Endothelial cell of umbilical vein (primary cell): ENCODE results near the gene OR52B6. TPM values are rescaled to one million over a fixed set of nuclear protein-coding genes. Genes with fewer than 3 reads are reported as not detected.
A peak's percentile ranks its signal among the peaks of the same experiment; 100 is the strongest.
"Not testable (repeated sequence)": the region's sequence is repeated elsewhere in the genome, so short reads cannot be mapped to it uniquely, and the experiment has no call there.

Experiments used
- BruUV-seq: library from RNA; stranded (reverse); fragments of 400-500 nt; replicated peaks from 2 replicates; lab custom pipeline; 2021; lab: Mats Ljungman, UMichigan
- CTCF ChIA-PET: fragments of 300-600, 350-600 bp; sonication (Branson Sonifier 250); formaldehyde crosslinking; loops from one replicate; lab custom pipeline; 2021; ENCODE audit warnings: antibody characterized with exemption, inconsistent platforms; lab: Charles Lee
- POLR2A ChIA-PET: fragments of 300-600, 350-600 bp; sonication (Branson Sonifier 250); formaldehyde crosslinking; loops from one replicate; lab custom pipeline; 2021; ENCODE audit warnings: antibody characterized with exemption, inconsistent platforms; lab: Charles Lee
- DNase-seq: peaks from one replicate; pipeline ENCODE4 v3.0.0-alpha.2; 2011; ENCODE audit warnings: low read depth, low spot score
- FAIRE-seq: peaks from 2 replicates; lab custom pipeline; 2011; peaks lifted over from hg19 to GRCh38; lab: Jason Lieb, UNC
- H2AFZ ChIP-seq: 2 replicates; pipeline ENCODE4 v1.6.0; 2012; ENCODE audit warnings: low read depth, low read length, control low read depth, inconsistent platforms
- H3K27ac ChIP-seq: 2 replicates; pipeline ENCODE4 v1.5.1; 2011; ENCODE audit warnings: low read depth, mild to moderate bottlenecking, control low read depth, low read length, moderate library complexity; ENCODE audit not compliant: insufficient read depth
- H3K27me3 ChIP-seq, 2 experiments: 2 replicates each; pipeline versions ENCODE4 v1.6.0 to v1.6.1; 2011; ENCODE audit warnings: low read length in 2 of 2, mixed read lengths in 1 of 2; ENCODE audit not compliant: control insufficient read depth in 2 of 2, insufficient read depth in 2 of 2
- H3K36me3 ChIP-seq, 2 experiments: 2 replicates in 1 of 2; 3 replicates in 1 of 2; pipeline ENCODE4 v1.5.1; 2011; ENCODE audit warnings: low read length in 2 of 2, mild to moderate bottlenecking in 1 of 2, moderate library complexity in 1 of 2; ENCODE audit not compliant: control insufficient read depth in 2 of 2, insufficient read depth in 2 of 2; ENCODE audit errors: extremely low read depth in 1 of 2
- H3K4me1 ChIP-seq: 3 replicates; pipeline ENCODE4 v1.5.1; 2011; ENCODE audit warnings: mild to moderate bottlenecking, low read length; ENCODE audit not compliant: control insufficient read depth, insufficient read depth; ENCODE audit errors: extremely low read depth
- H3K4me2 ChIP-seq: 2 replicates; pipeline ENCODE4 v1.6.1; 2011; ENCODE audit warnings: low read length, control low read depth, mixed read lengths; ENCODE audit not compliant: insufficient read depth
- H3K4me3 ChIP-seq, 3 experiments: fragments of 200-600 bp in 1 of 3; sonication (generic), shearing (Covaris generic) in 1 of 3; replicated peaks in 1 of 3; 2 replicates each; pipeline ENCODE4 v1.5.1; 2011 to 2016; ENCODE audit warnings: control low read depth in 3 of 3, low read length in 3 of 3, mild to moderate bottlenecking in 2 of 3, inconsistent platforms in 1 of 3, low read depth in 1 of 3, moderate library complexity in 1 of 3; ENCODE audit not compliant: insufficient read depth in 1 of 3
- H3K79me2 ChIP-seq: 2 replicates; pipeline ENCODE4 v1.6.0; 2012; ENCODE audit warnings: low read length, inconsistent platforms; ENCODE audit not compliant: control insufficient read depth, insufficient read depth
- H3K9ac ChIP-seq: replicated peaks from 2 replicates; pipeline ENCODE3; 2011; ENCODE audit warnings: low read length, control low read depth; ENCODE audit not compliant: insufficient read depth; ENCODE audit errors: extremely low read depth
- H3K9me1 ChIP-seq: replicated peaks from 3 replicates; pipeline ENCODE4 v1.6.0; 2011; ENCODE audit warnings: mild to moderate bottlenecking, low read length; ENCODE audit not compliant: control insufficient read depth, insufficient read depth; ENCODE audit errors: extremely low read depth
- H3K9me3 ChIP-seq: replicated peaks from 2 replicates; pipeline ENCODE4 v1.5.1; 2012; ENCODE audit warnings: low read length, inconsistent platforms; ENCODE audit not compliant: control insufficient read depth, insufficient read depth
- H4K20me1 ChIP-seq: replicated peaks from 2 replicates; pipeline ENCODE3; 2011; ENCODE audit warnings: mild to moderate bottlenecking, low read length; ENCODE audit not compliant: control insufficient read depth, insufficient read depth; ENCODE audit errors: extremely low read depth
- CTCF ChIP-seq, 2 donors: IDR thresholded peaks; 1 replicate in 1 of 2; 2 replicates in 1 of 2; pipeline ENCODE4 v1.5.1; 2011; ENCODE audit warnings: low read length in 2 of 2, mild to moderate bottlenecking in 2 of 2, moderate library complexity in 2 of 2, control low read depth in 1 of 2, inconsistent platforms in 1 of 2, low read depth in 1 of 2; ENCODE audit not compliant: insufficient read depth in 1 of 2; ENCODE audit errors: extremely low read depth in 1 of 2
- GATA2 ChIP-seq: IDR thresholded peaks from 2 replicates; pipeline ENCODE4 v1.7.0; 2011; ENCODE audit warnings: low read depth, mild to moderate bottlenecking, moderate library complexity, mixed read lengths, low read length; ENCODE audit not compliant: insufficient read length, insufficient read depth
- dilution Hi-C: fragments of 300-500 bp; cut with MboI; formaldehyde crosslinking; loops from one replicate; pipeline ENCODE4 v1.15.0; 2019; ENCODE audit warnings: low sequenced_read_pairs; ENCODE audit not compliant: extremely low pct_ligation_motif_present
- intact Hi-C: fragments of 100-400 bp; cut with micrococcal nuclease; formaldehyde crosslinking; loops from one replicate; pipeline ENCODE4 v1.10.0; 2022
- polyA plus RNA-seq, 4 experiments: library from polyadenylated mRNA; depleted of rRNA in 3 of 4; stranded (reverse) in 3 of 4; unstranded in 1 of 4; fragments of >200 nt; gene quantifications; 2 replicates each; pipeline versions ENCODE4 v1.2.1 to v1.2.3, GENCODE V29; 2011 to 2012; ENCODE audit warnings: missing spikeins in 1 of 4
- total RNA-seq: library from RNA; stranded (reverse); gene quantifications from 2 replicates; pipeline ENCODE4 v1.2.3, GENCODE V29; 2021

The OR52B6 gene
- total and polyA plus RNA-seq, 2 donors (not counting 3 experiments of a cell fraction or from before 2014, with no cell fraction given): not detected

- peak; percentile 91 for DNase-seq
- no peaks in the 10 kb centered on the region for H3K79me2 ChIP-seq
- intact Hi-C loops: loop anchor here (1.0 to 2.0 kb wide), 6 partner anchors 20 to 208 kb away; partner anchors contain the start of genes OR52N2, TRIM34 and TRIM5
- H3K4me3 ChIP-seq: no peak overlapping the region
- H3K27me3 ChIP-seq: no peaks in the 10 kb centered on the region
- H3K9me3 ChIP-seq: no peaks in the 10 kb centered on the region
- peak overlapping the region; percentile 96 for H2AFZ ChIP-seq
- peaks cover 9% of the 10 kb centered on the region for H3K4me1 ChIP-seq
- peak; percentile 98 for FAIRE-seq
- peak overlapping the region; percentile 53 for H3K4me2 ChIP-seq
- POLR2A ChIA-PET: no interaction called here
- no peaks in the 10 kb centered on the region for H3K9me1 ChIP-seq
- peak overlapping the region; percentile 32 for H3K27ac ChIP-seq
- TF ChIP-seq GATA2 (no peak), CTCF (IDR thresholded peaks at IDR 0.05; ENCODE audit: extremely low read depth in 1 of 2, insufficient read depth in 1 of 2, low read depth in 1 of 2, low read length in 2 of 2) (peak; percentile 79 to 94)
- CTCF ChIA-PET: interaction anchor here (0.7 to 3.2 kb wide), 18 partner anchors 10 to 291 kb away, joined by 3 to 20 read pairs (median 8); partner anchors contain the start of genes TRIM22, TRIM34 and TRIM5
- H3K36me3 ChIP-seq: no peaks in the 10 kb centered on the region
- BruUV-seq: no TSS peak
- H4K20me1 ChIP-seq: no peaks in the 10 kb centered on the region
- peak overlapping the region; percentile 46 for H3K9ac ChIP-seq
- dilution Hi-C loops: no loop called here
These were observed 19.7 kb downstream of the OR52B6 start for GRCh38 chr11:5600374-5600851.

DNA sequence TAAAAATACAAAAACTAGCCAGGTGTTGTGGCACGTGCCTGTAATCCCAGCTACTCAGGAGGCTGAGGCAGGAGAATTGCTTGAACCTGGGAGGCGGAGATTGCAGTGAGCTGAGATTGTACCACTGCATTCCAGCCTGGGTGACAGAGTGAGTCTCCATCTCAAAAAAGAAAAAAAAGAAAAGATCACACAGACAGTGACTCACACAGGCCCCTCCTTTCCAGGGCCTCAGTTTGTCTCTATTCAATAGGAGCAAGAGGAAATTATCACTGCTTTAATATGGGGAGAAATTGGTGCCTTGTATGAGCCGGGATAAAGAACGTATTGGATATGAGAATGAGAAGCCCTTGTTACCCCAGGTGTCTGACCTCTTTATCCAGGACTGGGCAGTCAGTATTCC is 22.1 kb downstream of the OR52B6 start:
- H3K4me3 ChIP-seq, dilution Hi-C loops, H3K9me1 ChIP-seq, H3K27me3 ChIP-seq, intact Hi-C loops, H4K20me1 ChIP-seq, FAIRE-seq, H3K27ac ChIP-seq, H3K9ac ChIP-seq, H3K9me3 ChIP-seq, H3K36me3 ChIP-seq, BruUV-seq, H3K79me2 ChIP-seq, POLR2A ChIA-PET, H2AFZ ChIP-seq, H3K4me1 ChIP-seq, H3K4me2 ChIP-seq, DNase-seq: not testable (repeated sequence)
- CTCF ChIA-PET: interaction anchor here (1.3 to 2.0 kb wide), 2 partner anchors 11 to 18 kb away, joined by 3 to 5 read pairs; no protein-coding TSS in a partner anchor
